ENCODE data around the gene LRRC43.
"Not testable (repeated sequence)": the region's sequence is repeated elsewhere in the genome, so short reads cannot be mapped to it uniquely, and the experiment has no call there.

Gene LRRC43

DNA sequence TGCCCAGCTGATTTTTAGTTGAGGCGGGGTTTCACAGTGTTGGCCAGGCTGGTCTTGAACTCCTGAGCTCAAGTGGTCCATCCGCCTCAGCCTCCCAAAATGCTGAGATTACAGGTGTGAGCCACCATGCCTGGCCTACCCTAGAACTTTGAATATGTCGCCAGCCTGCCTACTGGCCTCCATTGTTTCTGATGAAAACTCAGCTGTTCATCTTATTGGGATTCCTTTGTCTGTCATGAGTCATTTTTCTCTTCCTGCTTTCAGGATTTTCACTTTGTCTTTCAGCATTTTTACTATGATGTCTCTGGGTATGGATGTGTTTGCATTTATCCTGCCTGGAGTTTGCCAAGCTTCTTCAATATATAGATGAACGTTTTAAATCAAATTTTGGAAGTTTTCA lies 12.5 kb downstream of the LRRC43 start:
- DNase-seq, result no peak

DNA sequence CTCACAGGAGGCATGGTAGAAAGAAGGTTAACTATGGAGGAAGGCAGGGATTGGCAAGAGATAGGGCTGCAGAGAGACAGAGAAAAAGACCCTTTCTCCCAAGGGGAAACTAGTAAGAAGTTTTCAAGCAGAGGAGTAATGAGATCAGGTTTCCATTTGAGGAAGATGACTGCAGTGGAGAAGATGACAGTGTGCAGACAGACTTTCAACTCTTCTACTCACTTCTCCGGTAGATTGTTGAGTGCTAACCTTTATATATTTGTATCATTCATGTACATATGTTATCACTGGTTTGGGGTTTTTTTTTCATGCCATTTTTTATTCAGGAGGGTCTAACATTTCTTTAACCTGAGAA lies 14.7 kb downstream of the LRRC43 start:
- DNase-seq, result no peak

DNA sequence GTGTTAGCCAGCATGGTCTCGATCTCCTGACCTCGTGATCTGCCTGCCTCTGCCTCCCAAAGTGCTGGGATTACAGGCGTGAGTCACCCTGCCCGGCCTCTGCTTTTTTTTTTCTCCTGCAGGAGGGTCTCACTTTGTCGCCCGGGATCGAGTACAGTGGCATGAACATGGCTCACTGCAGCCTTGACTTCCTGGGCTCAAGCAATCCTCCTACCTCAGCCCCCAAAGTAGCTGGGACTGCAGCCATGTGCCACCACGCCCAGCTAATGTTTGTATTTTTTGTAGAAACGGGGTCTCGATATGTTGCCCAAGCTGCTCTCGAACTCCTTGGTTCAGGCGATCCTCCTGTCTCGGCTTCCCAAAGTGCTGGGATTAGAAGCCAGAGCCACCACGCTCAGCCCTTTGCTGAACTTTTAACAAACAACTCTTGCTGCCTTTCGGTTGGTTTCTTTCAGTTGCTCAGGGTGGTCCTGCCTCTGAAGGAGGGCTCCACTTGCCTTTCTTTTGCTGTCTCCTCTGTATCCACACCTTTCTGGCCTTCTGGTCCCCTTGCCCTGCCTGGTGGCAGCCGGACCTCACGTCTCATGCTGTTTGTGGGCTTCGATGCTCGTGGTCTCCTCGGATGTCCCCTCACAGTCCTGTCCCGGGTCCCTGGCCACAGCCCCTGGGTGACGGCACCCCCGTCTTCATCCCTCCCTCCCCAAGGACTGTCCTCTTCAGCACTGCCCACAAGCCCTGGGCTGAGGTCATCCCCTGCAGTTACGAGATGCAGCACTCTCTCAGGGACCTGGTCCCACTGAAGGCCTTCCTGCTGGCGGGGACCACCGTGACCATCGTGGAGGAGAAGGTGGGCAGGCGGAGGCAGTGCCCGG lies 16.8 kb downstream of the LRRC43 start:
- no peak for DNase-seq

GRCh38 chr12:122200541-122201175 lies 17.7 kb downstream of the LRRC43 start:
- no peak for DNase-seq

DNA sequence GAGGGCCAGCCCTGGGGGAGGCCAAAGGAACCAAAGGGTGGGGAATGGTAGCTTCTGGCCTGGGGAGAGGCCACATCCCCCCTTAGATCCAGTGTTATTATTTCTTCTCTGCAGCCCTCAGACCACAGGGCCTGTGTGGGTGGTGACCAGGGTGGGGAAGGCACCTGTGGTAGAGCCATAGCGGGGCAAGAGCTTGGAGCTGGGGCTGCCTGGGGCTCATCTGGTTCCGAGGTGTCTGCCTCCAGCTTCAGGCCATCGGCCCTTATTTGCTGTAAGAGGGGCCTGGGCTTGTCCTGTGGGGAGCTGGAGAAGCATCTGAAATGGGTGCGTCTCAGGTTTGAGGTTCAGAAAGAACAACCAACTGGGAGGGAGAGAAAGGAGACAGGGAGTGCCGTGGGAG lies 18.5 kb downstream of the LRRC43 start:
- DNase-seq, result no peak

DNA sequence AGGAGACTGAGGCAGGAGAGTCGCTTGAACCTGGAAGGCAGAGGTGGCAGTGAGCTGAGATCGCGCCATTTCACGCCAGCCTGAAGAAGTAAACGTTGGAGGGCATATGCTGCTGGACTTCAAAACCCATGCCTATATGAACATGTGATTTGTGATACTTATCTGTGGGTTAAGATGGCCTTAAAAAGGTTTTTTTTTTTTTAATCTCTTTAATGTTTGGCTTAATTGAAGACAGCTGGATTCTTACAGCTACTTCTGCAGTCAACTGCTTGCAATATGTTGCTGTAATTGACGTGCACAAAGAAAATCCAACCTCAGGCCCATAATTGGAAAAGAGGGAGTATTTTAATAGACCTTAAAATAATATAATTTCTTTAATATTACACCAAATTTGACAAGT lies 19.1 kb downstream of the LRRC43 start:
- no peak for DNase-seq

GRCh38 chr12:122202811-122203210 lies 19.9 kb downstream of the LRRC43 start:
- DNase-seq, result not testable (repeated sequence)

GRCh38 chr12:122203301-122204166 lies 20.6 kb downstream of the LRRC43 start, which contains the start of gene B3GNT4:
Gene B3GNT4, plus strand, starts transcription at chr12:122203709. Its CDS starts 910 bp downstream, at chr12:122204619.
- DNase-seq, result peak; percentile 71

DNA sequence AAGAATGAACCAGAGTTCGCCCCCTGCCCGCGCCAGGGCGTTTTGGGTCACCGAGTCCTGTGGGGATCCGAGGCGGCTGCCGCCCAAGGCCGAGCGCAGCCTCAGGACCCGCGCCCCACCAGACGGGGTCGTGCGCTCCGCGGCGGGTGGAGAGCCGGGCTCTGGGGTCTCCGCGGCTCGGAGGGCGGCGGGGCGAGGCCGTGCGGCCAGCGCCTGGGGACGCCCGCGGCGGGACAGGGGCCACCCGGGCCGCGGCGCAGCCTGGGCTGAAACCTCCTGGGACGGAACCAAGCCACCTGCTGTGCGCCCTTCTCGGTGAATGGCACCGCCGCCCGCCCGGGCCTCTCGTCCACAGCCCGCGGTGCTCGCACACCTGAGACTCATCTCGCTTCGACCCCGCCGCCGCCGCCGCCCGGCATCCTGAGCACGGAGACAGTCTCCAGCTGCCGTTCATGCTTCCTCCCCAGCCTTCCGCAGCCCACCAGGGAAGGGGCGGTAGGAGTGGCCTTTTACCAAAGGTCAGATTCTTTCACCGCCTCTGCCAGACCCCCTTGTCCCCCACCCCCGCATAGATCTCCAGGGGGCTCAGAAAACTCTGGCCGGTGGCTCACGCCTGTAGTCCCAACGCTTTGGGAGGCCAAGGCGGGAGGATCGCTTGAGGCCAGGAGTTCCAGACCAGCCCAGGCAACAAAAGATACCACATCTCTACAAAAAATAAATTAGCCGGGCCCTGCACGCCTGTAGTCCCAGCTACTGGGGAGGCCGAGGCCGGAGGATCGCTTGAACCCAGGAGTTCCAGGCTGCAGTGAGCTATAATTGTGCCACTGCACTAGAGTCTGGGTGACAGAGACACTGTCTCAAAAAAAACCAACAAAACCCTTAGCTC lies 21.5 kb downstream of the LRRC43 start:
- DNase-seq, result no peak

GRCh38 chr12:122205053-122205925 lies 22.4 kb downstream of the LRRC43 start:
- no peak for DNase-seq

DNA sequence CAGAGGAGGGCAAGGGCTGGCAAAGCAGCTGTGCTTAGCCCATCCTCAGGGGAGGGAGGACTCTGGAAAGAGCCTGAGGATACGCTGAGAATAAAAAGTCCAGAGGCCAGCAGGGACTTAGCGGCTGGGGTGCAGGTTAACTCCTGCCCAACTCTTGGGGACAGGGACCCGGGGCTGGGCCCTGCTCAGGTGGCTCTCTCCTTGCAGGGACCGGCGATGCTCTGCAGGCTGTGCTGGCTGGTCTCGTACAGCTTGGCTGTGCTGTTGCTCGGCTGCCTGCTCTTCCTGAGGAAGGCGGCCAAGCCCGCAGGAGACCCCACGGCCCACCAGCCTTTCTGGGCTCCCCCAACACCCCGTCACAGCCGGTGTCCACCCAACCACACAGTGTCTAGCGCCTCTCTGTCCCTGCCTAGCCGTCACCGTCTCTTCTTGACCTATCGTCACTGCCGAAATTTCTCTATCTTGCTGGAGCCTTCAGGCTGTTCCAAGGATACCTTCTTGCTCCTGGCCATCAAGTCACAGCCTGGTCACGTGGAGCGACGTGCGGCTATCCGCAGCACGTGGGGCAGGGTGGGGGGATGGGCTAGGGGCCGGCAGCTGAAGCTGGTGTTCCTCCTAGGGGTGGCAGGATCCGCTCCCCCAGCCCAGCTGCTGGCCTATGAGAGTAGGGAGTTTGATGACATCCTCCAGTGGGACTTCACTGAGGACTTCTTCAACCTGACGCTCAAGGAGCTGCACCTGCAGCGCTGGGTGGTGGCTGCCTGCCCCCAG lies 23.4 kb downstream of the LRRC43 start:
- no peak for DNase-seq

DNA sequence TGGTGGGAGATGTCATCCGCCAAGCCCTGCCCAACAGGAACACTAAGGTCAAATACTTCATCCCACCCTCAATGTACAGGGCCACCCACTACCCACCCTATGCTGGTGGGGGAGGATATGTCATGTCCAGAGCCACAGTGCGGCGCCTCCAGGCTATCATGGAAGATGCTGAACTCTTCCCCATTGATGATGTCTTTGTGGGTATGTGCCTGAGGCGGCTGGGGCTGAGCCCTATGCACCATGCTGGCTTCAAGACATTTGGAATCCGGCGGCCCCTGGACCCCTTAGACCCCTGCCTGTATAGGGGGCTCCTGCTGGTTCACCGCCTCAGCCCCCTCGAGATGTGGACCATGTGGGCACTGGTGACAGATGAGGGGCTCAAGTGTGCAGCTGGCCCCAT lies 24.1 kb downstream of the LRRC43 start:
- DNase-seq, result no peak

GRCh38 chr12:122207391-122207790 lies 24.5 kb downstream of the LRRC43 start:
- DNase-seq, result no peak

DNA sequence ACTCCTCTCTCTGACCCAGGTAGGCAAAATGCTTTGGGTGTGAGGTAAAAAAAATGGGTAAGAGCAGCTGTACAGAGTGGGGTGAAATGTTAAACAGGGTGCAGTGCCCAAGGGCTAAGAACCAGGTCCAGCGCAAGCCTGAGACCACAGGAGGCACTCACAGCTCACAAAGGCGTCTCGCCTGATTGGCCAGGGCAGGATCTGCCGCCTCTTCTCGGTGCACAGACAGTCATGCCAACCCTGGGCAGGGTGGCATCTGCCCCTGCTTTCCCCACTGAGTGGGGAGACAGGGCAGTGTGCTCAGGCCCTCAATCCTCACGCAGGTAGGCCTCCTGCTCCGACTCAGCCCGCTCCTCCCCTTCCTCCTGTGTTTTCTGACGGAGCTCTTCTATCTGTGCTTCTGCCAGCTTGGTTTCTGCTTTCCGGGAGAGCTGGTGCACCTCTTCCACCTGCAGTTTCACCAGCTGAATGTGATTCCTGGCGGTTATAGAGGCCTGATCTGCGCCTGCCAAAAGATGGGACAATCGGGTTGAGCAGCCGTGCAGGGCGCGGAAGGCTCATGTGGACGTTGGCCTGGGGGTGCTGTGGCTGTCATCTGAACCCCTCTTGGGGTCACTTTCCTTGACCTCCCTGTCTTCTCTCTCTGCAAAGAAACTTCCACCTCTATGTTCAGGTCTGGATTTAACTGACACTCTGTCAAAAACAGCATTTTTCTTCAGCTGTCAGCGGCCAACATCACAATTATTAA lies 25.3 kb downstream of the LRRC43 start:
- DNase-seq, result no peak

DNA sequence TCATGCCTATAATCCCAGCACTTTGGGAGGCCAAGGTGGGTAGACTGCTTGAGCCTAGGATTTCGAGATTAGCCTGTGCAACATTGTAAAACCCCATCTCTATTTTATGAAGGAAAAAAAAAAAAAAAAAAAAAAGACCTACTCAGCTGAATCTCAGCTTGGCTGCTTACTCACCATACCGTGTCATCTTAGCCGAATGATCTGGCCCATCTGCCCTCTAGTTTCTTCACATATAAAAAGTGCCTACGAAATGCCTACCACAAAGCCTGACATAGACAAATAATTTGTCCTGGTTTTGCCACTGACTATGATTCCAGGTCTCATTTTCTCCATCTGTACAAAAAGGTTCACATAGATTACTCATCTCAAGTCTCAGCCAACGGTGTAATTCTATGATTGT lies 32.8 kb downstream of the LRRC43 start:
- no peak for DNase-seq

GRCh38 chr12:122216445-122216844 lies 33.5 kb downstream of the LRRC43 start:
- no peak for DNase-seq

- DNase-seq, result peak; percentile 100
Observed at GRCh38 chr12:122225683-122226365, 42.9 kb downstream of the LRRC43 start, which contains the start of gene DIABLO. Gene DIABLO, minus strand, starts transcription at chr12:122226052. Its CDS starts 38 bp downstream, at chr12:122226014.

DNA sequence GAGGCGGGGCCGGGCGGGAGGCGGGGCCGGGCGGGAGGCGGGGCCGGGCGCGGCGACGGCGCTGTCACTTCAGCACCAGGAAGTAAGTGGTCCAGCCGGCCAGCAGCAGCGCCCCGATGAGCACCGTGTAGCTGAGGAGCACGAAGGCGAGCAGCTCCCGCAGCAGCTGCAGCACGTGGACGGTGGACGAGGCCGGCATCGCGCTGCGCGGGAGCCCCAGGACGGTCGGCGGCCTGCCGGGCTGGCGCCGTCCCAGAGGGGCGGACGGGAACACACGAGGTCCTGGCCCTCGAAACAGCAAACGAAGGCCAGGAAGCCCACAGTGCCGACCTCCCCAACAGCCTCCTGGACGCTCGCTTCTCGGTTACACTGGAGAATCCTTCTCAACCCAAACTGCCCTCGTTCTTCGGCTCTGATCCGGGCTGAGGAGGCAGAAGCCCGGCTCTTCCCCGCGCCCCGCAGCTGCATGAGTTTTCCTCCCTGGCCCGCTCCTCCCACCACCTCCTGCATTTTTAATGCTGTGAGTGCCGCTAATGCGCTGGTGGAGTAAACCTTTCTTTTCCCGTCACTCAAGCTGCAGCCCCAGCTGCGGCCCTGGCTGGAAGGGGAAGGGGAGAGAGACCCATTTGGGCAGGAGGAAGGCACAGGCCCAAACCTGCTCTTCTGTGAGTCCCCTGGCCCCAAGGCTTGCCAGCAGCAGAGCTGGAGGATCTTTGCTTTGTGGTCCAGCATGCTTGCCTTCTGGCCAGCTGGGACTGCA lies 43.6 kb downstream of the LRRC43 start:
- DNase-seq, result peak; percentile 36

Data from NCI-H345 (cell line).